Sigmoid colon (tissue), 4 donors: ENCODE results near the gene RPUSD3.

ENCODE experiments used
- CTCF ChIP-seq, 4 experiments: fragments of 450-650 bp in 3 of 4; fragments of 200-600 bp in 1 of 4; IDR thresholded peaks; one replicate each; pipeline ENCODE4 v1.5.1; 2016 to 2019; ENCODE audit warnings: antibody characterized with exemption in 4 of 4, mild to moderate bottlenecking in 3 of 4, moderate library complexity in 2 of 4
- POLR2A ChIP-seq, 2 donors: fragments of 450-650 bp; IDR thresholded peaks; one replicate each; pipeline ENCODE4 v1.6.1; 2016; ENCODE audit warnings: antibody characterized with exemption in 2 of 2, mild to moderate bottlenecking in 2 of 2, moderate library complexity in 2 of 2
- POLR2AphosphoS5 ChIP-seq, 4 donors: sonication (generic); formaldehyde crosslinking; IDR thresholded peaks; one replicate each; pipeline ENCODE4 v1.6.1; 2017; ENCODE audit warnings: antibody characterized with exemption in 4 of 4

- no peak for TF ChIP-seq CTCF (IDR thresholded peaks at IDR 0.05)
- no peak for TF ChIP-seq POLR2A (IDR thresholded peaks at IDR 0.05)
- TF ChIP-seq POLR2AphosphoS5 (IDR thresholded peaks at IDR 0.05) = no peak
These were observed 2.8 kb downstream of the RPUSD3 start for GRCh38 chr3:9841015-9841414.
